Measurements from ENCODE around the gene MORN5. TPM values are rescaled to one million over a fixed set of nuclear protein-coding genes. Genes with fewer than 3 reads are reported as not detected.

The MORN5 gene
- total RNA-seq, 1 donor from 2014 or later, result not detected

DNA sequence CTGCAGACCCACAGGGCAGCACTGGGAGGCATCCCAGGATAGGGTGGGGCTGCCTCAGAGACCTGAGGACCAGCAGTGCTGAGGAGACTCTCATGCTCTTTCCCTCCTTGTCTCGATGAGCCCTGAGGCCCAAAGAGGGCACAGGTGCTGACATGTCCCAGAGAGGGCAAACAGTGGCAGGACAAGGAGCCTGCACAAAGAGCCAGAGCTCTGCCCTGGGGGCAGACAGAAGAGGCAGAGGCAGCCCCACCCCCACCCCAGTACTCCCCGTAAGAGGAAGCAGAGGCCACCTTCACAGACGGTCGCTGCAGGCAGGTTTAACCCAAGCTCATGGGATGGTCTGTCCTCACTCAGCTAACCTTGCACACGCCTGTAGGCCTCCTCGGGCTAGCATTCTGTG lies 37.2 kb upstream of the MORN5 start:
- intact Hi-C loops (cut with micrococcal nuclease), result loop anchor here (10.0 kb wide), 1 partner anchor 332 kb away; no protein-coding TSS in a partner anchor
- no peak overlapping the region for H3K4me3 ChIP-seq
- no peak overlapping the region for H3K27ac ChIP-seq (replicated peaks)
- no peak for DNase-seq
- no peaks in the 10 kb centered on the region for H3K9me3 ChIP-seq (replicated peaks)
- no peak for TF ChIP-seq CTCF (IDR thresholded peaks at IDR 0.05; ENCODE audit: borderline replicate concordance)
- H3K27me3 ChIP-seq (ENCODE audit: low read depth), result peaks cover 20% of the 10 kb centered on the region
- no peaks in the 10 kb centered on the region for H3K36me3 ChIP-seq
- H3K4me1 ChIP-seq, result peaks cover 22% of the 10 kb centered on the region

DNA sequence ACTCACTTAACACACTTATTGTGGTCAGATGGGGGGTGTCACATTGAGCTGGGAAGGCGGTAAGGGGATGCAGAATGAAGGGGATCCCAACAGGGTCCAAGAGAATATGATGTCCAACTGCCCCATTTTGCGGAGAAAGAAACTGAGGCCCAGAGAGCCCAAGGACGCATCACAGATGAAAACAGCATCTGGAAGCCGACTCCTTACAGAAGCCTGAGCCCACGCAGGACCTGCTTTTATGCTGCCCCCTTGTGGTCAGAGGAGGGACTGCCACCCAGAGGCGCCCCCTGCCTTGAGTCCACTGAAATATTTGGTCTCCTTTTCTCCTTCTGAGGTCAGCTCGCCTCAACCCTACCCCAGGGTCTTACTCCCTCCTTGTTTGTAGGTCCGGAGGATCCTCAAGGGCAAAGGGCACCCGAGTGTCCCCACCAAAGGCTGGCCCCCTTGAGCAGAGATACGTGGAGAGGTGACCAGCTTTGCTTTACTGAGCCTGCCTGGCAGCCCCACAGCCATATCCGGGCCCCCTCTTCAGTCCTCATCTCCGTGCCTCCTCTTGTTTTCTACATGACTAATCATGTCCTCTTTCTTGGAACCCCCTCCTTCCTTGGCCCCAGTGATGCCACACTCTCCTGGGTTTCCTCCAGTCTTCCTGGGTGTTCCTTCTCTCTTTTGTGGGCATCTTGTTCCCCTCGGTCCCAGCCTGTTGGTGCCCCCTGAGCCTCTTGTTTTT lies 36.6 kb upstream of the MORN5 start:
- DNase-seq, result peak; percentile 62
- Histone ChIP-seq H3K27me3 (ENCODE audit: low read depth) (peaks cover 20% of the 10 kb centered on the region), H3K27ac (replicated peaks) (no peak overlapping the region), H3K4me1 (peaks cover 28% of the 10 kb centered on the region), H3K9me3 (replicated peaks) (no peaks in the 10 kb centered on the region), H3K4me3 (no peak overlapping the region), H3K36me3 (no peaks in the 10 kb centered on the region)
- TF ChIP-seq CTCF (IDR thresholded peaks at IDR 0.05; ENCODE audit: borderline replicate concordance), result peak; percentile 96
- intact Hi-C loops (cut with micrococcal nuclease), result loop anchor here (10.0 kb wide), 1 partner anchor 332 kb away; no protein-coding TSS in a partner anchor

- Histone ChIP-seq H3K27me3 (ENCODE audit: low read depth) (peaks cover 20% of the 10 kb centered on the region), H3K4me3 (no peak overlapping the region), H3K36me3 (no peaks in the 10 kb centered on the region), H3K27ac (replicated peaks) (no peak overlapping the region), H3K4me1 (peaks cover 36% of the 10 kb centered on the region), H3K9me3 (replicated peaks) (no peaks in the 10 kb centered on the region)
- no peak for TF ChIP-seq CTCF (IDR thresholded peaks at IDR 0.05; ENCODE audit: borderline replicate concordance)
- DNase-seq, result no peak
- intact Hi-C loops (cut with micrococcal nuclease), result loop anchor here (10.0 kb wide), 1 partner anchor 331 kb away; no protein-coding TSS in a partner anchor
Observed at GRCh38 chr9:122124048-122124447, 35.7 kb upstream of the MORN5 start.

DNA sequence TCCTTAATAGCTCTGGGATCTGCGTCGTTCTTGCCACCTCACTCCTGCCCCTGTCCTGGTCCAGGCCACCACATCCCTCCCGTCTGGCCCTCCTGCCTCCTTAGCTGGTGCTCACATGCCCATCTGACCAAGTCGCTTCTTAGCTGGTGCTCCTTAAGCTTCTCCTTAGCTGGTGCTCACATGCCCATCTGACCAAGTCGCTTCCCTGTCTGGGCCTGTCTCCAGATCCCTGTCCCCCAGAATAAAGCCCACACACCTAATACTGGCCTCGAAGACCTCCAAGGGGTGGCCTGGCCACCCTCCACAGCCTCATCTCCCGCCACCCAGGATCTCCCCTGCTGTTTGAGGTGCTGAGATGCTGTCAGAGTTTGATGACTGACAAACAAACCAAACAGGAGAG lies 35.2 kb upstream of the MORN5 start:
- no peaks in the 10 kb centered on the region for H3K36me3 ChIP-seq
- no peak for TF ChIP-seq CTCF (IDR thresholded peaks at IDR 0.05; ENCODE audit: borderline replicate concordance)
- intact Hi-C loops (cut with micrococcal nuclease), result loop anchor here (10.0 kb wide), 1 partner anchor 330 kb away; no protein-coding TSS in a partner anchor

GRCh38 chr9:122125158-122125508 lies 34.6 kb upstream of the MORN5 start:
- H3K4me1 ChIP-seq, result peaks cover 42% of the 10 kb centered on the region
- no peaks in the 10 kb centered on the region for H3K9me3 ChIP-seq (replicated peaks)
- TF ChIP-seq CTCF (IDR thresholded peaks at IDR 0.05; ENCODE audit: borderline replicate concordance), result peak; percentile 96
- intact Hi-C loops (cut with micrococcal nuclease), result loop anchor here (1.0 to 10.0 kb wide), 2 partner anchors 225 to 330 kb away; no protein-coding TSS in a partner anchor
- no peak overlapping the region for H3K27ac ChIP-seq (replicated peaks)
- no peak overlapping the region for H3K4me3 ChIP-seq
- H3K36me3 ChIP-seq, result no peaks in the 10 kb centered on the region
- H3K27me3 ChIP-seq (ENCODE audit: low read depth), result peaks cover 20% of the 10 kb centered on the region
- peak; percentile 80 for DNase-seq

More for the DNA sequence above, 35.2 kb upstream of the MORN5 start:
- Histone ChIP-seq H3K9me3 (replicated peaks) (no peaks in the 10 kb centered on the region), H3K27me3 (ENCODE audit: low read depth) (peaks cover 20% of the 10 kb centered on the region), H3K4me3 (no peak overlapping the region), H3K4me1 (peaks cover 41% of the 10 kb centered on the region), H3K27ac (replicated peaks) (no peak overlapping the region)
- DNase-seq, result no peak
